HT-29 (cell line): Measurements from ENCODE around the gene LPAR5. TPM values are rescaled to one million over a fixed set of nuclear protein-coding genes. Genes with fewer than 3 reads are reported as not detected.

Source experiments
- DNase-seq: peaks from one replicate; pipeline ENCODE4 v3.0.0-alpha.2; 2015; ENCODE audit warnings: low spot score
- total RNA-seq: library from RNA; depleted of rRNA; stranded (reverse); fragments of >200 nt; shearing (Covaris generic); gene quantifications from 2 replicates; pipeline ENCODE4 v1.2.3, GENCODE V29; 2014; rRNA removed

LPAR5 gene
- 0.03 TPM in 1 of 2 replicates, not detected in the other for total RNA-seq

GRCh38 chr12:6635856-6636531, at the start of gene LPAR5:
LPAR5 (minus strand) TSS chr12:6635959; CDS start chr12:6621248, 14,711 bp downstream.
- peak; percentile 16 for DNase-seq

DNA sequence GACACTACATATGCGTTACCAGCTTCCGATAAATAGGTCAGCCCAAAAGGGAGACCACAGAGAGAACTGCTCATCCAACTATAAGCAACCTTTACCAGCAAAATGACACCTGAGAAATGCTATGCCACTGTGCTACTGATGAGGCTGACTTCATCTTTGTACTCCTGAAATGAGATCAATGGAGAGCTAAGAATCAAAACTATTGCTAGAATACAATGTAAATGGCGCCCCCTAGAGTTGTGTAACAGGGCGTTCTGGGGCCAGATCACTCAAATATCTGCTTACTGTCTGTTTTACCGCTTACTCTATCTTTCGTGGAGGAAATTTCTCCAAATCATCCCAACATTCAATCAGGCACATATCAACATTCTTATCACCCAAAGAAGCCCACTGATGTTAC, 48.9 kb upstream of the LPAR5 start:
- peak; percentile 27 for DNase-seq

DNA sequence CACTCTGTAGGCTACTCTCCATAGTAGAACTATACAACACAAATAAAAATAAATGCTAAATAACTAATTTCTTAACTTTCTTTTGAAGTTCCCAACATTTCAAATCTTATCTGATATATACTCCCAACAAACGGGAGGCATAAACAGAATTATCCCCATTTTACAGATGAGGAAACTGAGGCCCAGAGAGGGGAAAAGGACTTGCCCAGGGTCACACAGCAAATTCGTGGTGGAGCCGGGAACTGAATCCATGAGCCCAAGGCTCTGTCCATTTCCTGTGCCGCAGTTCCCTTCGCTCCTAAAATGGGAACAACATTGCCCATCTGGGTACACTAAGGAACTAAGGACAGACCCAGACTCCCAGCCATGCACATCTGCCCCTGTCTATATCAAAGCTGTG, 41.2 kb upstream of the LPAR5 start:
- no peak for DNase-seq

DNA sequence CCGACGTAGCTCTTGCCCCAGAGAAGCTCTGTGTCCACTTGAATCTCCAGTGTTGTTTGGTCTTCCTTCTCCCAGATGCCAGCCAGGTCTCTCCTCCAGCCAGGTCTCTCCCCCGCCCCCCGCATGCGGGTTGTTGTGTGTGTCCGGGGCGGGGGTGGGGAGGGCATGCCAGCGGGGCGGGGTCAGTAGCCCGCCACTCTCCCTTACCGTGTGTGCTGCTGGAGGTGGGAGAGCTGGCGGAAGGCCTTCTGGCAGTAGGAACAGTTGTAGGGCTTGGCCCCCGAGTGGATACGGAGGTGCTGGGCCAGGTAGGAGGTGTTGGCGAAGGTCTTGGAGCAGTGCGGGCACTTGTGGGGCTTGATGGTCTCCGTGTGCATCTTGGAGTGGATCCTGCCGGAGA, 36.4 kb upstream of the LPAR5 start:
- DNase-seq, result no peak

- peak; percentile 52 for DNase-seq
Observed at GRCh38 chr12:6667559-6668210, 31.9 kb upstream of the LPAR5 start.

GRCh38 chr12:6666211-6666610, 30.5 kb upstream of the LPAR5 start:
- no peak for DNase-seq

DNA sequence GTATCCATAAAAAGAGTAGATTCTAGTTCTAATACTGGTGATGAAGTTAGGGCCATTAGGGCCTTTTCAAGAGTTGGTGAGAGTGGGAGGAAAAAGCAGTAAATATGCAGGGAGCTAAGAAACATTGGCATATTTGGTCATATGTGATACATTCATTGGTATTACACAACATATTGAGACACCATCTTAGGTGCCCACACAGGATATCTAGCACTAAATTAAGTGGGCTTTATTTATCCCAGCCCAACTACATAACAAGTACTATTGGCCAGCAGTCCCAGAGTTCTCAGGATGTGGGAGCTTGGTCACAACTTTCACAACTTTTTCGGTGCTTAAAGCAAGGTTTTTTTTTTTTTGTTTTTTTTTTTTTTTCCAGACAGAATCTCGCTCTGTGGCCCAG, 29.1 kb upstream of the LPAR5 start:
- DNase-seq, result no peak

- DNase-seq, result peak; percentile 99
Observed at GRCh38 chr12:6662906-6663742, 27.4 kb upstream of the LPAR5 start, which contains the start of gene ING4. ING4 (minus strand) TSS chr12:6663119; CDS start chr12:6663101, 18 bp downstream.

GRCh38 chr12:6662602-6662905, 26.8 kb upstream of the LPAR5 start:
- no peak for DNase-seq

DNA sequence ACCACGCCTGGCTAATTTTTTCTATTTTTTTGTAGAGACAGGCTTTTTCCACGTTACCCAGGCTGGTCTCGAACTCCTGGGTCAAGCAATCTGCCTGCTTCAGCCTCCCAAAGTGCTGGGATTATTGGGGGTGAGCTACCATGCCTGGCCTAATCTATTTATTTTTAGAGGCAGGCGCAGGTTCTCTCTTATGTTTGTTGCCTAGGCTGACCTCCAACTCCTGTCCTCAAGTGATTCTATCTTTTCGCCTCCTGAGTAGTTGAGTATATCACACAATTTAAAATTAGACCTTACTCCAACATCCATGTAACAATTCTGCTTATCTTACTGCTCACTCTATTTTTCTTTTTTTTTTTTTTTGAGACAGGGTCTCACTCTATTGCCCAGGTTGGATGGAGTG, 18.2 kb upstream of the LPAR5 start:
- no peak for DNase-seq

DNA sequence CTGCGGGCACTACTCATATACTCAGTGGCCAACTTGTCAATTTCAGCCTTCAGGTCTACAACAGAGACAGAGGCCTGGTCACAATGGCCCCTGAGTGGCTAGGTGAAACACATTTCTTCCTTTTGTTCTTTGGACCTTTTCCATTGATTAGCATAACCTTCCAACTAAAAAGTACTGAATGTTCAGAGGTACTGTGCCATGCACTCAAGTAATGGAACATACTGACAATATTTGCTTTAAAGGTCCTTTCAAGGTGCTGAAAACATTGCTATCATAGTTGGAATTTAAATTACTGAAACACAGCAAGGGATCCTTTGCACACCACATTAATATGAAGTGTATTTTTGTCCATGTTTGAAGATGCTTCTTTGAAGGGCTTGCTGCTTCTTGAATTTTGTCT, 17.6 kb upstream of the LPAR5 start:
- DNase-seq, result no peak

DNA sequence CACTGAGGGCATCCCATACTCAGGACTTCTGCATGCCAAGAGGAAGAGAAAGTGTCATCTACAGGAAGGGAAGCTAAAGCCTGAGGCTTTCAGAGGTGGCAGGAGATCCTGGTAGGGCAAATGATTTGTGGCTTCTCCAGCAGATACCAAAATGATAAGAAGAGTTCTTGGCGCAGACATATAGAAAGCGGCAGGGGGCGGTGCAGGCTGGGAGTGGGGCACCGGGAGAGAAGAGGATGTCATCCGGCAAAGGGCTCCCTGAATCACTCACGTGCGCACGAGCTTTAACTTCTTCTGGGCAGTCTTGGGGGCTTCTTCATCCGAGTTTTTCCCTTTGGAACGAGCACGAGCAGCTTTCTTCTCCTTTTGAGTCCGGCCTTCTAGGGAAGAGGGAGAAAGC, 16.6 kb upstream of the LPAR5 start:
- no peak for DNase-seq

DNA sequence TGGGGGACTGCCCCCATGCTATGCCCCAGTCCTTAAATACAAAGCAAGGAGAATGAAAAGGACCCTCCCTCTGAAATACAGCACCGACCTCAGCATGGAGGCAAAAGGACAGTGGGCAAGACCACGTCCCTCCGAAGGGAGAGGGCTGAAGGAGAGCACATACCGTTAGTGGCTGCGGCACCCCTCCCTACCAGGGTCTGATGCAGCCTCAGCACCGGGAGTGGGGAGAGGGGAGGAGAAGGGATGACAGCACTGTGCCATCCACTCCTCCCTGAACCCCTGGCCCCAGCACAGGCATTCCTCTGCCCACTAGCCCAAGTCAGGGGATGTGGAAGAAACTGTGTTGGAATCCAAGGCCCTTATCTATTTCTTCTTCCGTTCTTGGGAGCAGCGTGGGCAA, 15.1 kb upstream of the LPAR5 start:
- no peak for DNase-seq

DNA sequence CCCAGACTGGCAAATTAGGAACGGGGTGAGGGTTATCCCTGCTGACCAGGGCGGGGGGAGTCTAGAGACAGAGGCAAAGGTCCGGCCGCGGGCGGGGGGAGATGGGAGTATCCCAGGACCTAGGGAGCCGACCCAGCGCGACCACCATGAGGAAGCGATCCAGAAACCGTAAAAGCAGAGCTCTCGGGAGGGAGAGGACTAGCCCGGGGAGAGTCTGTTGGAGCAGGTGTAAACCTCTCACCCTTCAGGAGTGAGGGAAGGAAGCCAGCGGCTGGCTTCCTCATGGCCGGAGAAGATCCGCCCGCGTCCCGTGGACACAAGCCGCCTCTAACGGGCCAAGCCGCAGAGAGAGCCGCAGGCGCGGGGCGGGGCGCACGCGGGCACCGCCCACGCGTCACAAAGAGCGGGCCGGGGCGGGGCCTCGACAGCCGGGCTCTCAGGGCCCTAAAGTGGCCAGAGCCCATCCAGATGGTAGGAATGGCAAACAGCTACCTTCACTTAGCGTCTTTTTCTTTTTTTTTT, 11.4 kb upstream of the LPAR5 start, which contains the start of gene ACRBP:
TSS of gene ACRBP (minus strand) at position 350 of the 522 bp plus-strand sequence. CDS start at position 284, 66 bp downstream.
- DNase-seq, result peak; percentile 58

DNA sequence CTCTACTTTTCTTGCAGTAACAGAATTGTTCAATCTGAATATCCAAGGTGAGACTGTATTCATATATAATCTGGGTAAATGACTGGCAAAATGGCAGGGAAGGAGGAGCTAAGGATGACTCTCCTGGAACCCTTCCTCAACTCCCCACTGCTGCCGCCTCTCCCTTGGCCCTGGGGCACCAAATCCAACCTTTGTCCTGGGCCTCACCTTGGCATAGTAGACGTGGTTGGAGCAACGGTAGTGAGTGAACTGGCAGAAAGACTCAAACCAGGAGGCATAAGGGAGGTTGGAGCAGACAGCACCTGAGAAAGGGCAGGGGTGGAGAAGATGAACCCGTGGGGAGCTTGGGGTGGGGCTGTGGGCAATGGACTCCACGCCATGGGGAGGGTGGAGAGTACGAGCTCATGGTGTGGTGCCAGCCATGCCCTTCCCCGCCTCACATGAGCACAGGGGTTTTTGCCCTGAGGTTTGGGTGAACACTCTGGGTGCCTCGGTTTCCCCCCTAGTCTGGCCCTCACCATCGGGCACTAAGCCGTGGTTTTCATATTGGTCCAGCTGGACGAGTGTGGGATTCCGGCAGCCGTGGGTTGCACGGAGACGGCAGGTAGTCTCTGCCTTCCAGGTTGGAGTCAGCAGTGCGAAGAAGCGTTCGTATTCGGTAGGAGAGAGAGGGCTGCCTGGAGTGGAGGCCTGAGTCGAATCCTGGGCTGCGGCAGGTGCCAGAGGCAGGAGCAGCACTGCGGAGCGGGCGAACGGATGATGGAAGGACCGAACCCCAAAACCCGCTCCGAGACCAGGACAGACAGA, 10.7 kb upstream of the LPAR5 start:
- DNase-seq, result no peak

- no peak for DNase-seq
Observed at GRCh38 chr12:6644903-6645302, 9.1 kb upstream of the LPAR5 start.

DNA sequence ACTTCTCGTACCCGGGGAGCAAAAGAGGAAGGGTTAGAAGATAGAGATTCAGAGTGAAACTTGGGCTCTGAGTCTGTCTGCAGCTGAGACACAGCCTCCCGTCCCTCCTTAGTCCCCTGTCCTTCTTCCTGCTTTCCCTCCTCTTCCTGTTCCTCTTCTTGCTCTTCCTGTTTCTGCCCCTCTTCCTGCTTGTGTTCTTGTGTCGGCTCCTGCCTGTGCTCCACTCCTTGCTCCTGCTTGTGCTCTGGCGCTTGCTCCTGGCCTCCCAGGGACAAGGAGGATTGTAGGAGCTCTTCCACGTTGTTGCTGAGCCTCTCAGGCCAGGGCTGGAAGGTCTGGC, 8.5 kb upstream of the LPAR5 start:
- no peak for DNase-seq

DNA sequence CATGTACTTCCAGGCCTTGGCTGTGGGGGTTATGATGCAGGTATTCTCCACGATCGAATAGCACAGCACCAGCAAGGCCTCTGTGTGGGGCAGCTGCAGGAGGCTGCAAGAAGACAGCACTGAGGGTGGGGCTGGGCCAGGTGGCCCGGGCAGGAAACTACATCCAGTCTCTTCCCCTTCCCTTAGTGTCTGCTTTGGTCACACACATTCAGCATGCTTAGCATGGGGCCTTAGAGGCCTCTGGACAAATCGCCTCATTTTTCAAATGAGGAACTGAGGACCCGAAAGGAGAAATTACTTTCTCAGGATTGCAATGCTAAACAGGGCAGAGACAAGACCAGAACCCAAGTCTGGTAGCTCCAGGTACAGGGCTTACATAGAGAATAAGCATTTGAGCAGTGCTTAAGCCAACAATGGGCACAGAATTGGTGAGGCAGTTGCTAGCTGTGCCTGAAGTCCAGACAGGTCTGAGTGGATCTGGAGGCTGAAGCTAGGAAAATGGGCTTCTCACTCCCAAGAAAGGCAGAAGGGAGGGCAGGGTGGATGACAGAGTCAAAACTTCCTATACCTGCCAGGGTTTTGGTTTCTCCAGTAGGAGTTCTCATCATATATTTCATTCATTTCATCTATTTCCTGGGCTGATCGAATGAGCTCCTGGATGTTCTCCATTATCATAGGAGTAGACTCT, 8.0 kb upstream of the LPAR5 start:
- no peak for DNase-seq

- DNase-seq, result no peak
Observed at GRCh38 chr12:6641131-6641530, 5.4 kb upstream of the LPAR5 start.

DNA sequence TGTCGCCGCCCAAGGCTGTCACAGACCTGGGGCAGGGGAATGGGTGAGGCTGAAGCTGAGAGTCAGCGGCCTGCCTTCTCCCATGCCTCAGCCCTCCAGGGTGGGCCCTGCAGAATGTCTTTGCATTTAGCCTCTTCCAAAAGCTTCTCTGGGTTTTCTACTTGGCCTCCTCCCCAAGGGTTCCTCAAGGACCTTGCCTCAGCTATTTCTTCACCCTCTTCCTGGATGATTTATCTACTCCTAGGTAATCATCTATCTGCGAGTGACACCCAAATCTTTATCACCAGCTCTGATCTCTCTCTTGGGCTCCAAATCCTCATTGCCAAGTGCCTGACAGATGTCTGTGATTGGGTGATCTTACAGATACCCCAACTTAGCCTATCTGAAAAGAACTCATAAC, 4.7 kb upstream of the LPAR5 start:
- DNase-seq, result no peak
